HL-60/S4 (cell line): ENCODE data around the gene BBS12.

Experiments
- in situ Hi-C: fragments of 300-500 bp; cut with MboI; formaldehyde crosslinking; loops from 2 replicates; pipeline ENCODE4 v1.14.3; 2022; ENCODE audit warnings: low sequenced_read_pairs

BBS12 gene

DNA sequence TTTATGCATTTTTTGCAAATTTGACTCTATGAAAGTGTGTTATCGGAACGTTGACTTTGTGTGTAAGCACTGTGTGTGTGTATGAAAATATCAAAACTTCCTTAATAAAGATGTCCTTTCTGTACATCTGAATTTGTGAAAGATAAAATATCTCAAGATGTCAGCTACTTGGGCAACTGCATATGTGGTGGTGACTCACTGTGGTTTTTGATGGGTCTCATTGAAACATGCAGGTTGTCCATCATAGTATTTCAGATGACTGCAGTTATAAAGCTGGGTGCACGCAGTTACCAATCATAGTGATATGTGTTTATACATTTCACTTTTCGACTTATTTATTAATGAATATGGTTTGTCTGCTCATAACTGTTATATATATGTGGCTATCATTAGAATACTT, 19.7 kb upstream of the BBS12 start:
- in situ Hi-C loops = no loop called here

DNA sequence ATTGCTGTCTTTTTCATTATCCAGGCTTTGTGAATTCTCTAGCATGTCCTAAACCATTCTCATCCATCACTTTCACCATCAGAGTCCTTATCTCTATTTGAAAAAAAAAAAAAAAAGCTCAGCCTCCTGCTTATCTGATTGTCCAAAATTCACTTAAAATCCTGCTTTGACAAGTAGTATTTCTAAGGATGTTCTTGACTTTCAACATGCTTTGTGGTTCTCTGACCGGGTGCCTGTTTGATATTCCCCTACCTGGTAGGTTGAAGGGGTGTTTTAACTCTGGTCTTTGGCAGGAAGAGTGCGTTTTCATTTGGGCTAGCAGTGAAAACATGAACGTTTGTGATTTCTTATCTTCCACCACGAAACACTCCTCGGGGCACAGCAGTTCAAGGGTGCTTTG, 17.3 kb upstream of the BBS12 start:
- in situ Hi-C loops = no loop called here

DNA sequence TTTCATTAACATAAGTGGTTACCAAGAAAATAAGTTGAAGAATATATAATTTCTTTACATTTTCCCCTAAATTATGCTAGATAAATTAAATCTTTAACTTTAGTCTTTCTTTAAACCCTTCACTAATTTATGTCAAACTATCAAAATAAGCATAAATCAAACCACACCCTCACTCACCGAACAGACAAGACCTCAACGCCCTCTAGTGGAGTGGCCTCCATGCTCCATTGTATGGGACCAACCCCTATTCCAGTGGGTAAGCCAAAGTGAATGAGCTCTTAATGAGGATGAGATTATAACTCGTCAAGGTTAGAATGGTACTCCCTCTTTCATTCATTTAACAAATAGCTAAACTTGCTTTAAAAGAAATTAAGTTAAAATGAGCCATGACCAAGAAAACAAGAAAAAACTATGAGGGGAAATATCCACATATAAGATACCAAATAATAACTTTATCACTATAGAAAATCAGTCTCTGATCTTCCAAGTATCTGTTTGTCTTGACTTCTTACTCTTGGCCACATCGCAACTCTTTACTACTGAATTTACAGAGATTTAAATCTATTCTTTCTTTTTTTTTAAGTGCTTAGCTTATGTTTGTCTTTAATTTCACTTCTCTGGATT, 15.6 kb upstream of the BBS12 start:
- in situ Hi-C loops = no loop called here

DNA sequence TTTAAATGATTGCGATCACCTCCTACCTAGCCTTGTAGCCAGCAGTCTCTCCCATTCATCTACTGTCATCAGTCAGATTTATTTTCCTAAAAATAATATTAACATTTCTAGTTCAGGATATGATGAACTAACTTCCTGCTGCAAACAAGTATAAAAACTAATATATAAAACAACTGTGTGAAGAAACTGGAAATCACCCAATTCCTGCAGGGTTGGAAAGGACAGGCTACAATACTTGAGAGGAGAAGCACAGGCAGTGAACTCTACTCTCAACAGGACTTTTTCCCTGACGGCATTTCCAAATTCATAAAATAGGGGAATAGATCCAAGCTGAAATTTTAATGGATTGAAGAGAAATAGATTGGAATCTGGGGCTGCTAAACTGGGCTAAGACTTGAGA, 14.2 kb upstream of the BBS12 start:
- in situ Hi-C loops = no loop called here

DNA sequence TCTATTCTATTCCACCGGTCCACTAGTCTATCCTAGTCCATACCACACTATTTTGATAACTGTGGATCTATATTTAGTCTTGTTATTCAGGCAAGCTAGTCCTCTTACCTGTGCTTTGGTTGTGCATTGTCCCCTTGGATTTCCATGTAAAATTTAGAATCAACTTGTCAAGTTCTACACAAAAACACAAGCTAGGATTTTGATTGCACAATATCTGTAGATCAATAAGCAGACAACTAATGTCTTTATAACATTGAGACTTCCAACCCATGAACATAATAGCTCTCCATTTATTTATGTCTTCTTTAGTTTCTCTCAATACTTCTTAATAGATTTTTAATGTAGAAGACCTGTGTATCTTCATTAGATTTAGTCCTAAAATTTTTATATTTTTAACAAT, 10.2 kb upstream of the BBS12 start:
- in situ Hi-C loops = no loop called here

DNA sequence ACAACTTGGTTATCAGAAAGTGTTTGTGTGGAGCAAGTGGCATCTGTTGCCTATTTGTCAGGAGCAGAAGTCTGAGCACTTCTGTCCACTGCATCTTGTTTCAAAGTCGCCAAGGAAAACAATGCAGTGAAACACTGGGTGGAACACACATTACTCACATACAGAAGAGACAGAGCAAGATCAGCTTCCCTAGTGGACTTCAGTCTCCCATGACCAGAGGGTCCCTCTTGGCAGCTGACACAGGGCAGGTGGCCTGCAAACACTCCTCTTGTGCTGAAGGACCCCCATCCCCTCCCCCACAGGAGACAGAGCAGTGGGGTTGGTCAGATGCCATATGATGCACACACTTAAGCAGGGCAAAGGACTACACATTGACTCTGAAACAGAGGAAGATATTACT, 3.6 kb upstream of the BBS12 start:
- in situ Hi-C loops = no loop called here

DNA sequence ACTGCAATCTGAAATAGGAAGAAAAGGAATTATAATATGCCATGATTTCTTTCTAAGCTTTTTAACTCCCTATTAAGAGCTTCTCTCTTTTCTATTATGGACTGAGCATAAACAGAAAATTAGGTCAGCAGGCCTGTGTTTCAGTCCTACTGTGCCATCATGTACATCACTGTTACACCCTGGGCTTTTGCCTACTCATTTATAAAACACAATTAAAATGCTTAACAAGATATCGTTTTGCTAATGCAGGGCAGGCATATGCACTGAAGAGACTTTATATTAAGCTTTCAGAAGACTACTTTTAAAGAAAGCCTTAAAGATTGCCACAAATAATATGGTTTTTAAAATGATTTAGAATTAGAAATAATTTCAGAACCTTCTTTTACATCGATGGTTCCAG, 828 bp upstream of the BBS12 start:
- in situ Hi-C loops = no loop called here

DNA sequence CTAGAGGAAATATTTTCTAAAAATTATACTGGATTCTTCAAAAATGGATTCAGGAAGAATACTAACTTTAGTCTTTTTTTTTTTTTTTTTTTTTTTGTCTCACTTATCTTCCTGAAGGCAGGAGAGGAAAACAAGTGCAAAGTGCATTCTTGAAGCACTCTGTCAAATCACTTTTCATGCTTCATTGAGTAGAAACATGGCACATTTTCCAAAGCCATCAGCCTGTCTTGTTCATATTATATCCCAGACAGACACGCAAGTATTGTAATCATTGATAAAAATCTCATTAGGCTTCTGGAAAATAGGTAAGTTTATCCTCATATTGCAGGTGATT, 1.2 kb downstream of the BBS12 start:
- in situ Hi-C loops = no loop called here

DNA sequence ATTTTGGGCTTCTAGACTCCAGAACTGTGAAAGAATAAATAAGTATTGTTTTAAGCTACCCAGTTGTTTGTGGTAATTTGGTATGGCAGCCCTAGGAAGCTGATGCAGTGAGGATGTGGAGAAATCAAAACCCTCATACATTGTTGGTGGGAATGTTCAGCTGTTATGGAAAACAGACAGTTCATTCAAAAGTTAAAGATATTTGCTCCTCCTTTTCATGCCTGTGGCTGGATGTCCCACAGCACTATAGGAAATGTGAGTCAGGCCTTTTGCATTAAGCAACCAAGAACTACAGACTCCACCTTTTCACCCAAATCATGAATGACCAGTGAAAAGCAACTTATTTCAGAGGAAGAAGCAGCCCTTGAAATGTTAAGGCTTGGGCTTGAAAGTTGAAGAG, 6.7 kb downstream of the BBS12 start:
- in situ Hi-C loops = no loop called here

DNA sequence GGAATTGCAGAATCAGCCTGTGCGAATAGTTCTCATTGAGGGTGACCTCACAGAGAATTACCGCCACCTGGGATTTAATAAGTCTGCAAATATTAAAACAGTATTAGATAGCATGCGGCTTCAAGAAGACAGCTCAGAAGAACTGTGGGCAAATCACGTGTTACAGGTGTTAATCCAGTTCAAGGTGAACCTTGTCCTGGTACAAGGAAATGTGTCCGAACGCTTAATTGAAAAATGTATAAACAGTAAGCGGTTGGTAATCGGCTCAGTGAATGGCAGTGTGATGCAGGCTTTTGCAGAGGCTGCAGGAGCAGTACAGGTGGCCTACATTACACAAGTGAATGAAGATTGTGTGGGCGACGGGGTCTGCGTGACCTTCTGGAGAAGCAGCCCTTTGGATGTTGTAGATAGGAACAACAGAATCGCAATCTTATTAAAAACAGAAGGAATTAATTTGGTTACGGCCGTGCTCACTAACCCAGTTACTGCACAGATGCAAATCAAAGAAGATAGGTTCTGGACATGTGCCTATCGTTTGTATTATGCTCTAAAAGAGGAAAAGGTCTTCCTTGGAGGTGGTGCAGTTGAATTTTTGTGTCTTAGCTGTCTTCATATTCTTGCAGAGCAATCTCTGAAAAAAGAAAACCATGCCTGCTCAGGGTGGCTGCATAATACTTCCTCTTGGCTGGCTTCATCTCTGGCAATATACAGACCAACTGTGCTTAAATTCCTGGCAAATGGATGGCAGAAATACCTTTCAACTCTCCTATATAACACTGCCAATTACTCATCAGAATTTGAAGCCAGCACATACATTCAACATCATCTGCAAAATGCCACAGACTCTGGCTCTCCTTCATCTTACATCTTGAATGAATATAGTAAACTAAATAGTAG, 10.7 kb downstream of the BBS12 start:
- in situ Hi-C loops = no loop called here

DNA sequence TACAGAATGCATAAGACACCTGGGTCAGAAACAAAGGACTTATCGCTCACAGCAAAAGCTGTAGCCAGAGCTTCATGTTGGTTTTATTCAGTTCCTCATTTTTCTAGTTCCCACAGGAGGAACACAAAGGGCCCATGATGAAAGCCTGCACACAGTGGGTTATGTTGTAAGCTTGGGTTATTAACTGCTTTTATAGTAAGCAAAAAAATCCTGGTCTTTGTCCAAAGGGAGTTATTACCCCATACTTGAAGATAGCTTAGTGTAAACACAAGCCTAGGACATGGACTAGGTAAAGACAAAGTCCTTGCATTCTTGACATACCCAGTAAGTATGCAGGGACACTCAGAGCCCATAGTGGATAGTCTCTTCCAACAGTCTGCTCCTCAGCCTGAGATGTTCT, 11.7 kb downstream of the BBS12 start:
- in situ Hi-C loops = no loop called here

DNA sequence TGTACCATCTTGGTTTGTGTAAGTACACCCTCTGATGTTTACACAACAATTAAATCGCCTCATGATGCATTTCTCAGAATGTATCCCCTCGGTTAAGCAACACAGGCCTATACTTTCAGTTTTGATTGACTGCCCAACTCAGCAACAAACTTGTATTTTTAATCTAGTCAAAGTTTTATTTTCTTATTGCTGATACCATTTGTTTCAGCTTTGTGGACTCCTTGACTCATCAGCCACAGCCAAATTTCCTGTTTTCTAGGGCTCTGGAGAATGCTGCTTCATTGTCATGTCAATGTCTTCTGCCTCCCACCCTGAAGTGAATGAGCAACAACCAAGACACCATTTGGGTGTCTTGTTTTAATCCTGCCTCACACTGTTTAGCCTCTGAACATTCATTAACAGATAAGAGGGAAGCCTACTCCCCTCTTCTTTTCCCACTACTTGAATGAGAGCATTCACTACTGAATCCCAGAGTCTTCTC, 14.0 kb downstream of the BBS12 start:
- in situ Hi-C loops = no loop called here

DNA sequence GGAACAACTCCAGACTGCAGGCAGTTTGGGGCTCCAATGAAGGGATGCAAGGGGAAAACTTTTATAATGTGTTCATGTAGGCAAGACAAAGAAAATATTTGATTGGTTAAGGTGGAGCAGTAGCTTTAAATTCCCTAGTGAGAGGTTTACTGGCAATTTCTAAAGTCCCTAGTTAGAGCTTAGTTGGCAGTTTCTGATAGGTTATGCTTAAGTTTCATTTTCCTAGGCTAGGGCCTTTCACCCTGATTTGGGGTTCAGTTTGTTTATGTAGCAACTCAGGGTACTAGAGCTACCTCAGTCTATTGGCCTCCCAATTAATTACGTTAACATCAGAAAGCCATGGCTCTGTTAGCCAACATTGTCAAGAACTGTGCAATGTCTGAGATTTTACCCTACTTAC, 14.6 kb downstream of the BBS12 start:
- in situ Hi-C loops = no loop called here

DNA sequence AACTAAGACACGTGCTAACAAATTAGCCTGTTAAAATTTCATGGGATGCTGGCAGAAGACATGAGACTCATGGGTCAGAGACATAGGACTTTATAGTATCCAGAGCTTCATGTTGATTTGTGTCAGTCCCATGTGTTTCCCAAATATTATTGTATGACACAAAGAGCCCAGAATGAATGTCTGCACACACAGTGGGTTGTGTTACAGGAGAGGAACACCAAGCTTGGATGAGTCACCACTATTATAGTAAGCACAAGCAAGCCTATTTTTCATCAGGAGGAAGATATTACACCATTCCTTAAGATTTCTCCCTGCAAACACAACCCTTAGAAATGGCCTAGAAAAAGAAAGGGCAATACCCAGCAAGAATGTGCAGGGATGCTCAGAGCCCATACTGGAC, 15.4 kb downstream of the BBS12 start:
- in situ Hi-C loops = no loop called here

DNA sequence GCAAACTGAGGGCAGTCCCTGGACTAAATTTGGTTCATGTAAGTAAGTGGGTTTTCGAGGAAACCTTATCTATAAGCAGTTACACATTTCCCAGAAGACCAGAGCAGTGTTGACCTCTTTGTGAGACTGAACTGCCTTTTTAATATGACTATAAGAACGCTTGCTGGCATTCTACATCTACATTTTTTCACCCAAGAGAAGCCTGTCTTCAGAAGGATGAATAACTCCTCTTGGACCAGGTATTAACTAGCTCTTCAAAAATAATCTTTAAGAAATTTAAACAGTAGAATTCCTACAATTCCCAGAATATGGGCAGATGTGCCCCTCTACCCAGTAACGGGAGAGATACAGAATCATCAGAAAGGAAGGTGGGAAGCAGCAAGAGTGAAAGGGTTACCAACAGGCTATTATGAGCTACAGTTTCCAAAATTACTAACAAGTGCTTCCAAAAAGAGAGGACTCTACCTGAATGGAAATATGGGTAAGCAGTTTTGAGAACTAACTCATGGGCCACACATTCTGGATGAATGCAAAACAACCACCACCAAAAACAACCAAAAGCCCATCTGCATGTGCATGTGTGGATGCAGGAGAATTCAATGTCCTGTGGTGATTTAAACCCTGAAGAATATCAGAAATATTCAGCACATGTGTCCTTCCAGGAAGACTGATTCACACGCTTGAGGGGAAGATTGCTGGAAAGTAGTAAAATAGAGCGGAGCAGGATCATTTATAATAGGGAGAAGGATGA, 17.4 kb downstream of the BBS12 start:
- in situ Hi-C loops = loop anchor here (25.0 kb wide), 1 partner anchor 337 kb away; no protein-coding TSS in a partner anchor

DNA sequence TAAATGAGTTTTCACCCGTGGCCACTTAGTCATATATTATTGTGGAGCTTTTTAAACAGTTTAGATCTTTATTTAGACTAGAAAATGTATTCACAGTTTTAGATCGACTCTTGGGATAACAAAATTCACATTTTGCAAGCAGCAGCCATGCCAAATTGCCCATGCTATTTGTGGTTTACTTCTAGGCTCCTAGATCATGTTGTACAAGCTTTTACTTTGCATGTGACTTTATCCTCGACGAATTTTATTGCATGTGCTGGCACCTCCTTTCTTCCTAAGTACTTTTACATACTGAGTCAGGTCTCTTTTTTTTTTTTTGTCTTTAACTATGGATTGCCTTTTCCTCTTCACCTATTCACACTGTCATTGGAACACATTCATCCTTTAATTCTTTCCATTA, 23.2 kb downstream of the BBS12 start:
- in situ Hi-C loops = loop anchor here (25.0 kb wide), 1 partner anchor 332 kb away; no protein-coding TSS in a partner anchor

DNA sequence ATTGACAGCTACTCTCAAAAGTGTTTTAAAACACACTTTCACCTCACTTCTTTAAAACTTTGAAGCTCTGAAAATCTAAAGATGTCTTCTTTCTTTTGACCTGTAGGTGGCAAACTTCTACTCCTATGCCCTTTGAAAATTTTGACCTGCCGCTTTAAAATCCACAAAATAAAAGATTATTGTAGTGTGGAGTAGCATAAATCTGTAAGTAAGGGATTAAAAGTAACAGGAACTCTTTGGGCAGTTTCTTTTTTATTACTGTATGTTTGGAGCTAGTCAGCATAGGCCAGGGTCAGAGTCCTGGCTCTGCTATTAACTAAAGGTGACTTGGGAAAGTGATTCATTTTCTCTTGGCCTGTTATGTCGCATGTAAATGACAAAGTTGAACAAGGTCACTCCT, 25.5 kb downstream of the BBS12 start:
- in situ Hi-C loops = loop anchor here (25.0 kb wide), 1 partner anchor 329 kb away; no protein-coding TSS in a partner anchor

DNA sequence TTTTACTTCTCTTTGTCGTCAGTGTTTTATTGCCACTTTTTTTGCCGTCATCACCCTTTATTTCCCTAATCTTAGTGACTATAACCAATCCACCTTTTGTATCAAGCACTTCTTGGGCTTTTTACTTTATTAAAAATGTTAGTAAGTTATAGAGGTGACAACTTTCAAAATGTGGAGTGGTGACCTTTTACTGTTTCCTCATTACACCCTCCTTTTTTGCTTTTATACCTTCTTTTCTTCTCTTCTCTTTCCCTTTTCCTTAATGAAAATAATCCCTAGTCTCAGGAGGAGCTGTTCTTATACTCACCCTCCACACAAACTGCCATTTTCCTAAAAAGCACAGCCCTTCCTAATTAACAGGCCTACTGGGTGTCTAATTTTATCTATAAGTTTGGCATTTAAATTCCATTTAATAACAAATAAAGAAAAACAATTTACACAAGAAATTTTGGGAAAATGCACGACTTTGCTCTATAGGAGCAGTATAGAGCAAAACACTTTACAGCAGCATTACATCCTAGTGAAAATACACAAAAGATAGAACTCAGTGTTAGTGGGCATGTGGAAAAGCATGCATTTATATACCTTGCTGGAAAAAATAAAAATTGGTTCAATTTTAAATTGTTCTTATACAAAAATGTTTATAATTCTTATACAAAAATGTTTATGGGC, 27.3 kb downstream of the BBS12 start:
- in situ Hi-C loops = loop anchor here (25.0 kb wide), 1 partner anchor 328 kb away; no protein-coding TSS in a partner anchor

DNA sequence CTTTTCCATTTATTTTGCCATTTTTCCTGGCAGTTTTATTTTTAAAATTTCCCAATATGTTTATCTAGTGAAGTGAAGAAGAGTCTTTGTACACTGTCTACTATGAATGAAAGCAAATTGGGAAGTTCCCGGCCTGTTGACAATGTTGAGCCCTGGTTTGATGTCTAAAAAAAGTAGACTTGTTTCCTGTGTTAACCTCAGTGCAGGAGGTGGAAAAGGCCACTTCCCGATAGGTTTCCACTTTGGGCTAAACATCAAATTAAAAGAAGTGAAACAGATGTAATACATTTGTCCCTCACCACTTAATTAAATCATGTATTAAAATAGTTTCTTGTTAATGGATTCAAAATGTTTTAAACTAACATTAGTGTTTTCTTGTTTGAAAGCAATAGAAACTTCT, 30.0 kb downstream of the BBS12 start:
- in situ Hi-C loops = loop anchor here (25.0 kb wide), 1 partner anchor 325 kb away; no protein-coding TSS in a partner anchor

DNA sequence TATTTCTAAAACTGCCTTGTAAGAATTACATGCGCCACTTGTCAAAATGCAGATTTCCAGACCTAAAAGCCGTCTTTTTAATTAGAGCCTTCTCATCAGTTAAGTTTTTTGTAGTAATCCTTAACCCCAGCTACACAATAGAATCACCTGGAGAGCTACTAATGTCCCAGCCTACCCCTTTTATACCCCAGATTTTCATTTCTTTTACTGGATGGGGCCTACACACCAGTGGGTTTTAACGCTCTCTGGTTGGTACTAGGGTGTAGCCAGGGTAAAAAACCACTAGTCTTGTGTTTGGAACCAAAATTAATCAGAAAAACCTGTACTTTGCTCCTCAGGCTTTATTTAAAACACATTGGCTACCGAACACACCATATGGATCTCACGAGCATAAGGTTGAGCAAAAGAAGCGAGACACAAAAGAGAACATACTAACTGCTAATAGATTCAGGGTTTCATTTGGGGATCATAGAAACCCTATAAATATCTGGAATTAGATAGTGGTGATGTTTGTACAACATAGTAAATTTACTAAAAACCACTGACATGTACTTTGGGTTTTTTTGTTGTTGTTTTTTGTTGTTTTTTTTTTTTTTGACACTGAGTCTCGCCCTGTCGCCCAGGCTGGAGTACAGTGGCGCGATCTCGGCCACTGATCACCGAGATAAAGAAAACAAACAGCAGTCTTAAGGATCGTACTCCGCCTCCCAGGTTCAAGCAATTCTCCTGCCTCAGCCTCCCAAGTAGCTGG, 30.6 kb downstream of the BBS12 start:
- in situ Hi-C loops = loop anchor here (25.0 kb wide), 1 partner anchor 324 kb away; no protein-coding TSS in a partner anchor
